A549 (cell line): Measurements from ENCODE around the gene PGM1. TPM values are rescaled to one million over a fixed set of nuclear protein-coding genes. Genes with fewer than 3 reads are reported as not detected.

Source experiments
- ATAC-seq, 2 experiments: fragments of 200-7000 bp in 1 of 2; fragments of >200 bp in 1 of 2; cut with Nextera tagmentation in 1 of 2; cut with Tn5 transposase in 1 of 2; 3 replicates each; pipeline versions ENCODE4 v1.8.0 to v1.9.1; 2018 to 2020; ENCODE audit warnings: mild to moderate bottlenecking in 1 of 2, moderate library complexity in 1 of 2
- CTCF ChIA-PET: fragments of 300-600 bp; sonication (Branson Sonifier 250); formaldehyde crosslinking; extraction: SDS; loops from one replicate; lab custom pipeline; 2021; ENCODE audit warnings: antibody characterized with exemption, inconsistent platforms; lab: Yijun Ruan, JAX
- POLR2A ChIA-PET: fragments of 350-600 bp; formaldehyde crosslinking; extraction: SDS; loops from one replicate; lab custom pipeline; 2021; ENCODE audit warnings: antibody characterized with exemption, inconsistent platforms; lab: Yijun Ruan, JAX
- DNase-seq, 2 experiments: peaks; one replicate each; pipeline versions ENCODE4 v3.0.0 to v3.0.0-alpha.2; 2011 to 2016; ENCODE audit warnings: low read depth in 1 of 2, low spot score in 1 of 2
- FAIRE-seq: peaks from 2 replicates; lab custom pipeline; 2011; peaks lifted over from hg19 to GRCh38; lab: Jason Lieb, UNC
- H3K27ac ChIP-seq, 2 experiments: fragments of >200 bp; sonication (Bioruptor Twin); formaldehyde crosslinking; 3 replicates each; pipeline ENCODE4 v1.5.1; 2016 to 2017
- H3K4me1 ChIP-seq: fragments of >200 bp; sonication (Bioruptor Twin); formaldehyde crosslinking; 3 replicates; pipeline ENCODE4 v1.6.1; 2016
- H3K4me2 ChIP-seq: fragments of >200 bp; sonication (Bioruptor Twin); formaldehyde crosslinking; 3 replicates; pipeline ENCODE4 v1.6.1; 2016
- H3K4me3 ChIP-seq: fragments of >200 bp; sonication (Bioruptor Twin); formaldehyde crosslinking; 3 replicates; pipeline ENCODE4 v1.5.1; 2016
- H3K9me3 ChIP-seq: fragments of >200 bp; sonication (Bioruptor Twin); formaldehyde crosslinking; 3 replicates; pipeline ENCODE4 v1.6.1; 2016
- BCL3 ChIP-seq: fragments of >200 bp; sonication (Bioruptor Twin); formaldehyde crosslinking; IDR thresholded peaks from 3 replicates; pipeline ENCODE4 v1.6.1; 2016
- CEBPB ChIP-seq, 2 experiments: fragments of >200 bp in 1 of 2; sonication (Bioruptor Twin) in 1 of 2; formaldehyde crosslinking in 1 of 2; IDR thresholded peaks; 2 replicates each; pipeline ENCODE4 v1.6.1; 2012 to 2016
- CHD4 ChIP-seq: fragments of 200-600 bp; sonication (generic); IDR thresholded peaks from 2 replicates; pipeline ENCODE4 v1.6.1; 2016; ENCODE audit warnings: antibody characterized with exemption, mild to moderate bottlenecking, borderline replicate concordance
- CTCF ChIP-seq: fragments of >200 bp; sonication (Bioruptor Twin); formaldehyde crosslinking; IDR thresholded peaks from 3 replicates; pipeline ENCODE4 v1.5.1; 2016
- ESRRA ChIP-seq: fragments of 150-350 bp; IDR thresholded peaks from 2 replicates; pipeline ENCODE4 v1.6.1; 2014; ENCODE audit warnings: mild to moderate bottlenecking, low read length, borderline replicate concordance
- FOXS1 ChIP-seq: fragments of 250-450 bp; sonication (Bioruptor Pico); IDR thresholded peaks from 2 replicates; pipeline ENCODE4 v1.5.0; 2020; ENCODE audit warnings: mild to moderate bottlenecking, moderate library complexity
- HMGXB4 ChIP-seq: fragments of 250-450 bp; sonication (Bioruptor Pico); IDR thresholded peaks from 2 replicates; pipeline ENCODE4 v1.5.0; 2021; ENCODE audit warnings: mild to moderate bottlenecking, moderate library complexity, borderline replicate concordance
- HOXB13 ChIP-seq: fragments of 250-450 bp; sonication (Bioruptor Pico); IDR thresholded peaks from 2 replicates; pipeline ENCODE4 v1.5.0; 2020; ENCODE audit warnings: low read depth, mild to moderate bottlenecking, moderate library complexity
- HOXB5 ChIP-seq: fragments of 250-450 bp; sonication (Bioruptor Pico); IDR thresholded peaks from 2 replicates; pipeline ENCODE4 v1.5.0; 2020; ENCODE audit warnings: mild to moderate bottlenecking, moderate library complexity
- JUNB ChIP-seq: fragments of >200 bp; sonication (Bioruptor Twin); formaldehyde crosslinking; IDR thresholded peaks from 2 replicates; pipeline ENCODE4 v1.6.1; 2016
- KDM1A ChIP-seq: fragments of 200-600 bp; sonication (generic); IDR thresholded peaks from 2 replicates; pipeline ENCODE4 v1.6.1; 2016; ENCODE audit warnings: low read depth, mild to moderate bottlenecking
- KDM5A ChIP-seq: fragments of 200-600 bp; sonication (generic); IDR thresholded peaks from 2 replicates; pipeline ENCODE4 v1.6.1; 2016; ENCODE audit warnings: antibody characterized with exemption, mild to moderate bottlenecking
- MAFK ChIP-seq: fragments of 450-650 bp; IDR thresholded peaks from 2 replicates; pipeline ENCODE4 v1.6.1; 2014; ENCODE audit not compliant: partially characterized antibody
- RAD21 ChIP-seq, 2 experiments: fragments of >200 bp in 1 of 2; sonication (Bioruptor Twin) in 1 of 2; formaldehyde crosslinking in 1 of 2; IDR thresholded peaks in 1 of 2; conservative IDR thresholded peaks in 1 of 2; 2 replicates in 1 of 2; 3 replicates in 1 of 2; pipeline ENCODE4 v1.6.1; 2012 to 2018; ENCODE audit warnings: inconsistent platforms in 1 of 2
- RFX5 ChIP-seq: fragments of 450-650 bp; IDR thresholded peaks from 2 replicates; pipeline ENCODE4 v1.7.1; 2014; ENCODE audit warnings: antibody characterized with exemption, mild to moderate bottlenecking, moderate library complexity
- ZC3H11A ChIP-seq: fragments of 450-650 bp; IDR thresholded peaks from 2 replicates; pipeline ENCODE4 v1.6.1; 2014; ENCODE audit warnings: antibody characterized with exemption, mild to moderate bottlenecking
- ZSCAN20 ChIP-seq: fragments of 250-450 bp; sonication (Bioruptor Pico); IDR thresholded peaks from 2 replicates; pipeline ENCODE4 v1.8.0; 2022; ENCODE audit warnings: mild to moderate bottlenecking, moderate library complexity
- WGBS: methylation state at CpG from one replicate; pipeline ENCODE4 v1.1.6; 2017; ENCODE audit errors: missing lambda C conversion rate; 5-methylcytosine and 5-hydroxymethylcytosine counted together
- polyA plus RNA-seq, 4 experiments: library from polyadenylated mRNA; depleted of rRNA in 3 of 4; stranded (reverse); fragments of >200 nt; fragmentation: RNase III in 1 of 4; extraction: RNeasy Plus Mini Kit Qiagen cat#74134 plus additional on column Dnase treatment in 1 of 4; gene quantifications; 2 replicates in 3 of 4; 3 replicates in 1 of 4; pipeline ENCODE4 v1.2.3, GENCODE V29; 2011 to 2017
- TF ChIP-seq, protein P1 (sequence below): fragments of 250-450 bp; sonication (Bioruptor Pico); IDR thresholded peaks from 2 replicates; pipeline ENCODE4 v1.5.0; 2020; ENCODE audit warnings: low read depth, mild to moderate bottlenecking, moderate library complexity
- TF ChIP-seq, protein P2 (sequence below): IDR thresholded peaks from 2 replicates; pipeline ENCODE4 v1.6.1; 2012

PGM1 gene
- polyA plus RNA-seq, 2 of the 4 experiments (the other 2 are of a cell fraction), result 25.5 to 50.2 TPM

- no peak for FAIRE-seq
- ChIA-PET POLR2A (interaction anchor here (0.5 kb wide), 1 partner anchor 477 kb away, joined by 3 read pairs; no protein-coding TSS in a partner anchor), CTCF (interaction anchor here (0.8 to 4.7 kb wide), 39 partner anchors 8 to 571 kb away, joined by 3 to 41 read pairs (median 4); no protein-coding TSS in a partner anchor)
- peaks cover 9% of the 10 kb centered on the region for H3K9me3 ChIP-seq
- no peak for DNase-seq
- WGBS, result 62% methylated on average over 6 of the region's 6 CpGs
- no peak overlapping the region for H3K4me3 ChIP-seq
- peak overlapping the region; percentile 81 to 86 for H3K27ac ChIP-seq
- peak; percentile 40 to 66; a peak in 3 of 6 replicates for ATAC-seq
- TF ChIP-seq HOXB5 (CRISPR knock-in tag), result no peak
- TF ChIP-seq, all 56 proteins: peak for 0
- Histone ChIP-seq H3K4me2 (peak overlapping the region; percentile 72), H3K4me1 (peaks cover 17% of the 10 kb centered on the region)
These were observed 81.7 kb downstream of the PGM1 start for GRCh38 chr1:63674865-63675419.

GRCh38 chr1:63675420-63675931 lies 82.3 kb downstream of the PGM1 start:
- peaks cover 13% of the 10 kb centered on the region for H3K9me3 ChIP-seq
- no peak for TF ChIP-seq HMGXB4
- TF ChIP-seq BCL3, result no peak
- TF ChIP-seq RAD21 (conservative IDR thresholded peaks at IDR 0.05 in 1 of 2, IDR thresholded peaks at IDR 0.05 in 1 of 2), result no peak
- TF ChIP-seq ZSCAN20 (CRISPR knock-in tag), result no peak
- no peak for TF ChIP-seq JUNB
- TF ChIP-seq RFX5, result no peak
- TF ChIP-seq CTCF, result no peak
- no peak for TF ChIP-seq ZC3H11A
- TF ChIP-seq HOXB13 (CRISPR knock-in tag), result no peak
- no peak for TF ChIP-seq KDM1A
- TF ChIP-seq, protein P1, sequence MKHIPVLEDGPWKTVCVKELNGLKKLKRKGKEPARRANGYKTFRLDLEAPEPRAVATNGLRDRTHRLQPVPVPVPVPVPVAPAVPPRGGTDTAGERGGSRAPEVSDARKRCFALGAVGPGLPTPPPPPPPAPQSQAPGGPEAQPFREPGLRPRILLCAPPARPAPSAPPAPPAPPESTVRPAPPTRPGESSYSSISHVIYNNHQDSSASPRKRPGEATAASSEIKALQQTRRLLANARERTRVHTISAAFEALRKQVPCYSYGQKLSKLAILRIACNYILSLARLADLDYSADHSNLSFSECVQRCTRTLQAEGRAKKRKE (CRISPR knock-in tag), result no peak
- TF ChIP-seq KDM5A, result no peak
- TF ChIP-seq FOXS1 (CRISPR knock-in tag), result no peak
- TF ChIP-seq ESRRA, result no peak
- TF ChIP-seq CEBPB (IDR thresholded peaks at IDR 0.05), result no peak
- TF ChIP-seq MAFK, result no peak
- TF ChIP-seq, protein P2, sequence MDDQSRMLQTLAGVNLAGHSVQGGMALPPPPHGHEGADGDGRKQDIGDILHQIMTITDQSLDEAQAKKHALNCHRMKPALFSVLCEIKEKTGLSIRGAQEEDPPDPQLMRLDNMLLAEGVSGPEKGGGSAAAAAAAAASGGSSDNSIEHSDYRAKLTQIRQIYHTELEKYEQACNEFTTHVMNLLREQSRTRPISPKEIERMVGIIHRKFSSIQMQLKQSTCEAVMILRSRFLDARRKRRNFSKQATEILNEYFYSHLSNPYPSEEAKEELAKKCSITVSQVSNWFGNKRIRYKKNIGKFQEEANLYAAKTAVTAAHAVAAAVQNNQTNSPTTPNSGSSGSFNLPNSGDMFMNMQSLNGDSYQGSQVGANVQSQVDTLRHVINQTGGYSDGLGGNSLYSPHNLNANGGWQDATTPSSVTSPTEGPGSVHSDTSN, result no peak
- no peak for TF ChIP-seq CHD4
- FAIRE-seq (no peak), DNase-seq (no peak), ATAC-seq (no peak)
- ChIA-PET CTCF (interaction anchor here (1.1 to 4.7 kb wide), 7 partner anchors 17 to 571 kb away, joined by 4 to 41 read pairs (median 7); no protein-coding TSS in a partner anchor), POLR2A (interaction anchor here (0.5 kb wide), 1 partner anchor 477 kb away, joined by 3 read pairs; no protein-coding TSS in a partner anchor)
- peak overlapping the region; percentile 72; the same call in 2 of the 3 replicates for H3K4me2 ChIP-seq
- WGBS, result 89% methylated on average over 9 of the region's 9 CpGs
- H3K4me1 ChIP-seq, result peaks cover 17% of the 10 kb centered on the region
- no peak overlapping the region for H3K4me3 ChIP-seq
- H3K27ac ChIP-seq, result peak overlapping the region; percentile 81 to 86
